ENCODE measurements around the gene TBX10. TPM values are rescaled to one million over a fixed set of nuclear protein-coding genes. Genes with fewer than 3 reads are reported as not detected.

Gene TBX10
- total RNA-seq, 1 experiment from 2014 or later = not detected

DNA sequence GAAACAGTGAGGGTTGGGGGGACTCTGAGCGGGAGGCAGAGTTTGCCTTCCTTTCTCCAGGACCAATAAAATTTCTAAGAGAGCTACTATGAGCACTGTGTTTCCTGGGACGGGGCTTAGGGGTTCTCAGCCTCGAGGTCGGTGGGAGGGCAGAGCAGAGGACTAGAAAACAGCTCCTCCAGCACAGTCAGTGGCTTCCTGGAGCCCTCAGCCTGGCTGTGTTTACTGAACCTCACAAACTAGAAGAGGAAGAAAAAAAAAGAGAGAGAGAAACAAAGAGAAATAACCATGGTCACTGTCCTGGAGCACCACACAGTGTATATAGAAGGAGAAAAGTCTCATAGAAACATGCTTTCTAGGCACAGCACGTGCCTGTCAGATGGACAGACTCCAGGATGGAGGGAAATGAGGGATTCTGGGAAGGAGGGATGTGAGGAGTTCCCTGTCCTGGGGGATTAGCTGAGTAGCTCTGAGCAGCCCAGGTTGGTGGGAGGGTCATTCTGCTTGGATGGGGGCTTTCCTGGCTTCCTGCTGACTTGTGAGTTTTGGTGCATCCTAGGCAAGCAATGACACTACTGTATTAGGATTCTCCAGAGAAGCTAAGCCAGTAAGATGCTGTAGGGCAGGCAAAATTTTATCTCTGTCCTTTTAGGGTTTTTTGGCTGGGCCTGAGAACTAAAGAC lies 52.9 kb downstream of the TBX10 start:
- no peak overlapping the region for H2BK12ac ChIP-seq (ENCODE audit: insufficient read length, low read depth, low read length)
- H4K8ac ChIP-seq (replicated peaks; ENCODE audit: insufficient read length, low read depth, low read length) = no peak overlapping the region
- no peak overlapping the region for H2AK5ac ChIP-seq (ENCODE audit: insufficient read length, low read length)
- Mint-ChIP-seq H3K27me3 (ENCODE audit: low read depth) (no peaks in the 10 kb centered on the region; the same call in 1 of the 2 replicates), H3K36me3 (ENCODE audit: insufficient read depth in 1 of 3, low read depth in 3 of 3) (peaks cover 29 to 46% (median 42%) of the 10 kb centered on the region in 3 experiments), H3K27ac (peak overlapping the region in 2 of 3 experiments; percentile 13 to 69; a peak in 4 of 7 replicates), H3K9me3 (peaks cover 0 to 5% of the 10 kb centered on the region in 2 experiments; a peak in 2 of 5 replicates), H3K4me1 (peaks cover 30 to 40% of the 10 kb centered on the region in 2 experiments), H3K4me3 (peak overlapping the region; percentile 19 to 84; a peak in 2 of 5 replicates)
- H3K4me2 ChIP-seq (ENCODE audit: insufficient read depth, insufficient read length, low read length) = no peak overlapping the region
- H2AFZ ChIP-seq (ENCODE audit: low read length) = no peak overlapping the region
- no peak overlapping the region for H4K91ac ChIP-seq (ENCODE audit: insufficient read length, low read depth, low read length)
- no peaks in the 10 kb centered on the region for H3K79me1 ChIP-seq (ENCODE audit: insufficient read depth, low read depth, low read length, poor library complexity, severe bottlenecking)
- H3K27me3 ChIP-seq (ENCODE audit: insufficient read depth, low read length) = no peaks in the 10 kb centered on the region
- H3K23me2 ChIP-seq (ENCODE audit: insufficient read length, low read depth, low read length, poor library complexity, severe bottlenecking) = peaks cover 8% of the 10 kb centered on the region
- H3K79me2 ChIP-seq (ENCODE audit: insufficient read depth, low read length) = peaks cover 5% of the 10 kb centered on the region; the same call in 1 of the 2 replicates
- no peak overlapping the region for H2BK120ac ChIP-seq (ENCODE audit: low read depth, low read length, poor library complexity, severe bottlenecking)
- H3K56ac ChIP-seq (ENCODE audit: insufficient read length, low read depth, low read length) = no peak overlapping the region
- H2BK5ac ChIP-seq (ENCODE audit: insufficient read length, low read length) = no peak overlapping the region
- no peak overlapping the region for H3K27ac ChIP-seq (ENCODE audit: insufficient read length, low read depth, low read length)
- no peaks in the 10 kb centered on the region for H3K9me3 ChIP-seq (ENCODE audit: control insufficient read depth, low read depth, low read length)
- TF ChIP-seq, protein P1, sequence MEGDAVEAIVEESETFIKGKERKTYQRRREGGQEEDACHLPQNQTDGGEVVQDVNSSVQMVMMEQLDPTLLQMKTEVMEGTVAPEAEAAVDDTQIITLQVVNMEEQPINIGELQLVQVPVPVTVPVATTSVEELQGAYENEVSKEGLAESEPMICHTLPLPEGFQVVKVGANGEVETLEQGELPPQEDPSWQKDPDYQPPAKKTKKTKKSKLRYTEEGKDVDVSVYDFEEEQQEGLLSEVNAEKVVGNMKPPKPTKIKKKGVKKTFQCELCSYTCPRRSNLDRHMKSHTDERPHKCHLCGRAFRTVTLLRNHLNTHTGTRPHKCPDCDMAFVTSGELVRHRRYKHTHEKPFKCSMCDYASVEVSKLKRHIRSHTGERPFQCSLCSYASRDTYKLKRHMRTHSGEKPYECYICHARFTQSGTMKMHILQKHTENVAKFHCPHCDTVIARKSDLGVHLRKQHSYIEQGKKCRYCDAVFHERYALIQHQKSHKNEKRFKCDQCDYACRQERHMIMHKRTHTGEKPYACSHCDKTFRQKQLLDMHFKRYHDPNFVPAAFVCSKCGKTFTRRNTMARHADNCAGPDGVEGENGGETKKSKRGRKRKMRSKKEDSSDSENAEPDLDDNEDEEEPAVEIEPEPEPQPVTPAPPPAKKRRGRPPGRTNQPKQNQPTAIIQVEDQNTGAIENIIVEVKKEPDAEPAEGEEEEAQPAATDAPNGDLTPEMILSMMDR (conservative IDR thresholded peaks at IDR 0.05) = no peak
- H3K23ac ChIP-seq (ENCODE audit: insufficient read length, low read depth, low read length) = no peak overlapping the region
- H2BK20ac ChIP-seq (ENCODE audit: low read depth, low read length, poor library complexity, severe bottlenecking) = no peak overlapping the region
- no peak overlapping the region for H4K5ac ChIP-seq (ENCODE audit: insufficient read length, low read depth, low read length)
- H3T11ph ChIP-seq (ENCODE audit: low read length) = no peak overlapping the region
- no peak for DNase-seq
- no peaks in the 10 kb centered on the region; the same call in 1 of the 2 replicates for H3K4me1 ChIP-seq (ENCODE audit: insufficient read depth, low read length)
- H3K18ac ChIP-seq (ENCODE audit: insufficient read length, low read depth, low read length) = no peak overlapping the region
- no peak overlapping the region for H2BK15ac ChIP-seq (ENCODE audit: low read depth, low read length)
- no peak overlapping the region for H3K14ac ChIP-seq (ENCODE audit: insufficient read depth, low read length)
- no peaks in the 10 kb centered on the region for H4K20me1 ChIP-seq (ENCODE audit: control insufficient read depth, insufficient read depth, insufficient read length)
- no peak overlapping the region for H3K4ac ChIP-seq (ENCODE audit: low read depth, low read length)
- no CpG with 5 or more reads among the region's 5 CpGs for WGBS (ENCODE audit: extremely low coverage, insufficient read length, low lambda C conversion rate)
- no peak overlapping the region for H3K9ac ChIP-seq (ENCODE audit: extremely low read depth, insufficient read length, low read length)

All from H9 (cell line).